DMS153 (cell line): ENCODE measurements around the gene MOB1B.
"Not testable (repeated sequence)": the region's sequence is repeated elsewhere in the genome, so short reads cannot be mapped to it uniquely, and the experiment has no call there.

ENCODE experiments used
- DNase-seq: peaks from one replicate; lab custom pipeline; 2025; lab: John Stamatoyannopoulos, UW

The MOB1B gene

DNA sequence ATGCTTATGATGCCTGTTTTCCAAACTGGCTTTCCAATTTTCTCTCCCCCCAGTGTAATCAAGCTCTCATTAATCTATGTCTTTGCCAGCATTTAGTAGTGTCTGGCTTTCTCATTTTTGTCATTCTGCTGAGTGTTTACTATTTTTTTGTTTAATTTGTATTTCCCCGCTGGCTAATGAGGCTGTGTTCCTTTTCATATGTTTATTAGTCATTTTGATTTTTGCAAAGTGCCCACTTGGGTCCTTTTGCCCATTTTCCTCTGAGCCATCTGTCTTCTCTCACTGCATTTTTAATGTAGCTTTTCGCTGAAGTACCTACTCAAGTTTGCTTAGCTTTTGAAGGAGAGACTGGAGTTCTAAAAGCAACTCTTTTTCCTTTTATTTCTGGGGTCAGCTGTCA is 106.0 kb downstream of the MOB1B start:
- DNase-seq, result no peak

DNA sequence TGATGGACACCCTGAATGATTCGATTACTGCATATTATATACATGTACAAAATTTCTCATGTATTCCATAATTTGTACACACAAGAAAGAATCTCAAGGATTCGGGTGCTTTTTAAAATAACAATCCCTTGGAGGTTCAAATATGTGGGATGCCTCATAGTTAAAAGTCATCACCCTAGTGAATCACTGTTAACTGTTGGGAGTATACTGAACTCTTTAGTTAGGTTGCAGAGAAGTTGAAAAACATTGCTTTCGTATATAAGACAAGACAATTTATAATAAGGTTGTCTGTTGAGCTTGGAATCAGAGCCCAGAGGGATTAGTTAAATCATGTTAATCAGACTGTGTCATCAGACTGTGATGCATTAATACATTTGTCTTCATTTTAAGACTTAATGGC is 106.9 kb downstream of the MOB1B start:
- DNase-seq, result no peak

DNA sequence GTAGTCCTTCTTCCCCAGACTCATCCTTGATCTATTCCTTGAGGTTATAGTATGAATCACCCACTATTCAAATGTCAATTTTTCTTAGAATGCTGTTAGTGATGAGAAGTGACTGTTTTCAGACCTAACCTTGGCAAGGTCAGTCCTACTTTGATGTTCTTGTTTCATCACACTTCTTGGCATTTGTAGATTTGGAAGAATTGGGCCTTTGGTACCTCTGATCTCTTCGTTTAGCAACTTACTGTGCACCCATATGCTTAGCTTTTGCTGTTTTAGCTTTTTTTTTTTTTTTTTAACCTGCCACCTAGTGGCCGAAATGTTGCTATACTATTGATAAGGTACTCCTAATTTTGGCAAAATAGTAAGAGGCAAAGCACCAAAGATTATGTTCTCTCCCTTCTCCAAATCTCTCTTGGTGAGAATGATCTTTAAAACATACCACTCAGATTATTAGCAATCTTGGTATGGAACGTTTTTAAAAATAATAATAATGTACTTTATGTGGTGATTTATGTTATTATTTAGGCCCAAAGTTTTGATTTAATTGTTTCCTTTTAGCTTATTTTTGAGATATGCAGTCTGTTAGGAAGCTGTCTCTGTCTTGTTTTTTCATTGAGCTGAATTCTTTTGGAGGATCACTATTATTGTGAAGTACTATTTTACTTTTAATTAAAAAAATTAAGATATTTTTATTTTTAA is 107.9 kb downstream of the MOB1B start:
- DNase-seq, result peak; percentile 26

DNA sequence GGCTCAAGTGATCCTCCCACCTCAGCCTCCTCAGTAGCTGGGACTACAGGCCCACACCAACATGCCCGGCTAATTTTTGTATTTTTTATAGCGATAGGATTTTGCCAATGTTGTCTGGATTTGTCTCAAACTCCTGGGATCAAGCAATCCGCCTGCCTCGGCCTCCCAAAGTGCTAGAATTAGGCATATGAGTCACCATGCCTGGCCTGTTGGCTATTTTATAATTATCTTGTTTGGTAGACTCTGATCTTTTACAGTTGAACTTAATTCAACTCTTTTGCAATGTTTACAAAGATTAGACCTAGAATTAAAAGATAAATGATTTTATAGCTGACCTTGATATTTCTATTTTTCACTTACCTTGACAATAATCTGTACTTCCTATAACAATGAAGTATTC is 109.3 kb downstream of the MOB1B start:
- DNase-seq, result no peak

DNA sequence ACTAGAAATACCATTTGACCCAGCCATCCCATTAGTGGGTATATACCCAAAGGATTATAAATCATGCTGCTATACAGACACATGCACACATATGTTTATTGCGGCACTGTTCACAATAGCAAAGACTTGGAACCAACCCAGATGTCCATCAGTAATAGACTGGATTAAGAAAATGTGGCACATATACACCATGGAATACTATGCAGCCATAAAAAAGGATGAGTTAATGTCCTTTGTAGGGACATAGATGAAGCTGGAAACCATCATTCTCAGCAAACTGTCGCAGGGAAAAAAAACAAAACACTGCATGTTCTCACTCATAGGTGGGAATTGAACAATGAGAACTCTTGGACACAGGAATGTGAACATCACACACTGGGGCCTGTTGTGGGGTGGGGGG is 115.2 kb downstream of the MOB1B start:
- DNase-seq, result not testable (repeated sequence)

DNA sequence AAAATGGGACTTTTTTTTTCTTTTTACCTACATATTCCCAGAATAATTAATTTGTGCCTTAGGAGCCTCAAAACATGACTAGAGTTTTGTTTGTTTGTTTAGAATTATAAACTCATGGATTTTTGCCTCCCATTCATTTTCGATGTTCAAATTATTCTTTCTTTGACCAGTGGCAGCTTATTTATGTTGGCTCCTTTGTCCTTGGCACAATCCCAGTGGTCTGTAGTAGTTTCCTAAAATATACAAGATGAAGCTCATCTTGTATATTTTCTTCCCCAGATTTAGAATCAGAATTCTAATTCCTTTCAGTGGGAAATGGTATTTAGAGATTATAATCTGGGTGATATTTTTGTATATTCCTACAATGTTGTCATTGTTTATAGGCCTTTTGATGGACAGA is 118.4 kb downstream of the MOB1B start:
- no peak for DNase-seq

DNA sequence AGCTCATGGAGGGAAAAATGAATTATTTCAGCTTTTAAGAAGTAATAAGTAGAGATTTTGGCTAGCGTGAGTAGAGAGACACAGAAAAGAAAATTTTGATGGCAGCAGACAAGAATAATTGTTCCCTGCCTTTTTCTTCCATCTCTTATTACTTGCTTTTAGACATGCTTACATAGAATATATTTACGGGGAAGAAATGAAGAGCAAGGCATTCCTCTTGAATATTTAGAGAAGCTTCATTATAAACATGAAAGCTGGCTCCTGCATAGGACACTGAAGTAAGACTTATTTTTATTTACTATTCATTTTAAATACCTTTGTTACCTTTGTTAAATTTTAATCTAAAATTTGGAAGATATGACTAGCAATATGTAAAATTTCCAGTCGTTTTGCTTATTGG is 123.5 kb downstream of the MOB1B start:
- no peak for DNase-seq

DNA sequence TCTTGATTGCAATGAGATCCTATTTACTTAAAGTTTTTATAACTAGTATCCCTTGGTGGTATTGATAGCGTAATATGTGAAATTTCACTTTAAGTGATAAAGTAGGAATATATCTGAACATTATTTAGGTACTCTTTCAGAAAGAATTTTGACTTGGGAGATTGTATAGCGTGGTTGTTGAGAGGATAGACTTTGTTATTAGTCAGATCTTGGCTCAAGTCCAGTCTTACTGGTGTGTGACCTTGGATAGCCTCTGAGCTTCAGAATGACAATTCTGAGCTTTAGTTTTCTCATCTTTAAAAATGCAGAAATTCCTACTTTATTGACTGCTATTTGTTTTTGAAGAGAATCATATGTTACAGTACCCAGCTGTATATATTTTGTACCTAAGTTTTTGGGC is 123.9 kb downstream of the MOB1B start:
- peak; percentile 6 for DNase-seq

DNA sequence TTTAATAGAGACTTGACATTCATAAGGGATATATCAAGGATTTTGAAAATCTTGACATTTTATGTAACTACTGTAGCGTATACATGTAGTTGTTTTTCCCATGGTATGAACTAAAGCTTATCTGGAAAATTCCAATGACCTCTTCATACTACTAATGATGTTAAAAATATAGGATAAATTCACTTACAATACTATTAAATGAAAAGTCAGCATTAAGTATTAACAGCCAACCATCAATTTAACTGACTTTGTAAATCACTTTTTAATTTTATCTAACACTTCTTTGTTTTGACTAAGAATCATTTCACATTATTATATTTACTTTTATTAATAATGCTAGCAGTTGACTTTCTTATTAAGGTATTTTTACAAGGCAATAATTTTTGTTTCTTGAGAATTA is 125.4 kb downstream of the MOB1B start:
- no peak for DNase-seq

DNA sequence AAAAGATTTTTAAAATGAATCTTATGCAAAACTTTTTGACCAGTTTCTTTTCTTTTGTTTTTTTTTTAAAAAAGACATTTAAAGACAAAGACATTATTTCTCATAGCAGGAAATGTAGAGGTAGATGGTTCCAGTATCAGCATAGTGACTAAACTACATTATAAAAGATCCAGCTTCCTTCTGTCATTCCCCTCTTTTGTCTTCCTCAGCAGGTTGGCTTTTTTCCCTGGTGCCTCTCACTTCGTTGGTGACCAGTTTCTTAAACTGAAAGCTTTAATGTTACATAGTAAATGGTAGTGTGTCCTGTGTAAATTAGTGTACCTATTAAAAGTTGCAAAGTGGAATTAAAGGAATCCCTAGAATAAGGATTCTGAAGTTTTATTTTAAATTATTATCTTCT is 127.3 kb downstream of the MOB1B start:
- DNase-seq, result no peak

DNA sequence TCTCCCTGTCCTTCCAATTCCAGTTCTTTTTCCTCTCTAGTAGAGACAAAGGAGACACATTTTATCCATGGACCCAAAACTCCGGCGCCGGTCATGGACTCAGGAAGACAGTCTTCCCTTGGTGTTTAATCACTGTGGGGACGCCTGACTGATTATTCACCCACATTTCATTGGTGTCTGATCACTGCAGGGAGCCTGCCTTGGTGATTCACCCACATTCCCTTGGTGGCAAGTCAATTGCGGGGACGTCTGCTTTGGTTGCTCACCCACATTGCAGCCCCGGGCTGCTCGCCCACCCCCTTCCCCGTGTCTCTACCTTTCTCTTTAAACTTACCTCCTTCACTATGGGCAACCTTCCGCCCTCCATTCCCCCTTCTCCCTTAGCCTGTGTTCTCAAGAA is 129.9 kb downstream of the MOB1B start:
- DNase-seq, result not testable (repeated sequence)
